ENCODE measurements around the gene SLC7A5.
"Not testable (repeated sequence)": the region's sequence is repeated elsewhere in the genome, so short reads cannot be mapped to it uniquely, and the experiment has no call there.

Gene SLC7A5

DNA sequence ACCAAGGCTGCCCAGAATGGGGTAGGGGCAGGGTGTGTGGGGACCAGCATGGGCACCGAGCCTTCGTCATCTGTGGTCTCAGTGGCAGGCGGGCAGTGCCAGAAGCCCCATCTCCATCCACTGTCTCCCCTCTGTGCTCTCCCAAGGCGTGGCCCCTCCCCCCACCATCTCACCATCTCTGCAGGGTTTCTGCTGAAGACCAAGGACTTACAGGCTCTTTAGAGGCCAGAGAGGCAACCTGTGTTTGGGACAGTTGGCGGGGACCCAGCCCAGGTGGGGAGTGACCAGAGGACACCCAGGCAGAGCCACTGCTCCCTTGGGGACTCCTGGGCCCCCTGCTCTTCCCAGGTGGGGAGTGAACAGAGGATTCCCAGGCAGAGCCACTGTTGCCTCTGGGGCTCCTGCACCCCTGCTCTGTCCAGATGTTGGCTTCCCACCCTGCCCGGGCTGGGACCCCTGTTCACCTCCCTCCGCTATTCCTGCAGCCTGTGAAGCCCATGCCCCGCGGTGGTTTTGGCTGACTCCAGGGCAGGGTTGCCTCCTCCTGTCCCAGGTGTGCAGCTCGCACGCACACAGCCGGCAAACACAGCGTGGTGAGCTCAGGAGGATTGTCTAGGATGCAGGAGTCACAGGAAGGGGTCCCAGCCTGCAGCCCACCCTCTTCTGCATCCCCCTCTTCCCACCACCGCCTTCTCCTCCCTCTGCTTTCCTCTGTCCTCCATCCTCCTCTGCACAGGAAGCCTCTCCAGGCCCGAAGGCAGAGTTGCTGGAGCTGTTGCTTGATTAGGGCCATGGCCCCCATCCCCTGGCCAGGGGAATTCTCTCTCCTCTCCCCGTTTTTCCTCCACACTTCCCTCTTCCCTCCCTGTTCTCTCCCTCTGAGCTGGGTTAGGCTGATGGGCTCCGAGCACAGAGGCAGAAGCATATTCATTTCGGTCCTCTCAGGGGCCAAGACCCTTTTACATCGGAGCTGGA, 45.0 kb downstream of the SLC7A5 start:
- DNase-seq (ENCODE audit: low read depth in 2 of 2, low spot score in 1 of 2): no peak

DNA sequence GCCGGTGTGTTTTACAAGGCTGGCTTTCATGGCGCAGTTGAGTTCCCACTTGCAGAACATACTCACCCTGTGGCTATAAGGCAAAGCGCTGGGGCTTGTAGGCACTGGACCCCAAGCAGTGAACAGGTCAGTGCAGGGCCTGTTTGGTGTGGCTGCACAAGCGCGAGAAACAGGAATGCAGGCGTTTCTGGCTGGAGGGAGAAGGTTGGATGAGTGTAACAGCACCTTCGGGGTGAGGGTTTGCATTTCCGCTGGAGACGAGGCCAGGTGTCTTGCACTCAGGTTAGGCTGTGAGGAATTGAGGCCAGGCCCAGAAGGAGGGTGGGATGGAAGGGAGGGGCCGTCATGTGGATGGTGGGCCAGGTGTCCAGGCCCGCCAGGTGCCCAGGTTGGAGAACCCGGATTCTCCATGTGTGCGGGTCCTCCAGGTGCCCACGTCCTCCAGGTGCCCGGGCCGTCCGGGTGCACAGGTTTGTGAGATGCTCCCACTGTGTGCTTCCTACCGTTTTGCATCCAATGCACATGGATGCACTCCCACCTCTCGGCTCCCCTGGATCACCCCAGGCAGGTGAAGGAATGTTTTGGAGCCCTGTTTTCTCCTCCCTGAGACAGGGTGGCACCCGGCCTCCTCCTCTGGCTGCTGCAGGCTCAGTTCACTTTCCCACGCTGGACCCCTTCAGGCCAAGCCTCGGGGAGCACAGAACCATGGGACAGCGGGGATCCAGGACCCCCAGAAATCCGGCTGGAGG, 46.0 kb downstream of the SLC7A5 start:
- no peak for DNase-seq (ENCODE audit: low read depth in 2 of 2, low spot score in 1 of 2)

DNA sequence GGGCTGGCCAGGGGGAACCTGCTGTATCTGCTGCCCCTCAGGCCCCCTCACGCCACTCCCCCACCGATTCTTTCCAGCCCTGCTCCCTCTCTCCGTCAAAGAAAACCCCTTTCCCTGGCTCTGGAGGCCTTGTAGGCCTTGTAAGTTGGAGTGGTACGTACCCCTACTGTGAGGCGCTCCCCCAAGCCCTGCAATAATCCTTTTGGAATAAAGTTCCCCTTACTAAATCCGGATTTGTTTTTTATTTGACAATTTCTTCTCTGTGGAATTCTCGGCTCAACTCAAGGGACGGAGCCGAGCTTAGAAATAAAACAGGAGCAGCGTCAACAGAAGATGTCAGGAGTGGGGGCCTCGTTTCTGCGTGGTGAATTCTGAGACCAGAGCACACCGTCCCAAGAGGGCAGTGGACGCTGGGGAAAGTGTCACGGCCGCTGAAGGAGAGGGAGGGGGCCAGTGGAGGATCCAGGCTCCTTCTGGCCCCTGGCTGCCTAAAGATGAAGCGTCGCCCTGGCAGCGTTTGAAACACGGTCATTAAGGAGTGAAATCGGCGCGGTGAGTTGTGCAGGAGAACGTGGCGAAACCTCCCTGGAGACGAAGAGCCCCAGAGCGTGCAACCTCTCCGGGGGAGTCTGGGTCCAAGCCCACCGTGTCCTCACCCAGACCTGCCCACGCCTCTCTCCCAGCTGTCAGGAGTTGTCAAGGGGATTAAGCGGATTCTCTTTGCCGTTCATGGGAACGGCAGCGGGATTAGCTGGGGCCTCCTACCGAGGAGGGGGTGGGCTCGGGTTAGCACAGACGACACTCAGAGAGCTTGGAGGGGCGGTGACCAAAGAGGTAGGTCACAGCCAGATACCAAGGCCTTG, 47.0 kb downstream of the SLC7A5 start:
- DNase-seq (ENCODE audit: low read depth in 2 of 2, low spot score in 1 of 2): no peak

DNA sequence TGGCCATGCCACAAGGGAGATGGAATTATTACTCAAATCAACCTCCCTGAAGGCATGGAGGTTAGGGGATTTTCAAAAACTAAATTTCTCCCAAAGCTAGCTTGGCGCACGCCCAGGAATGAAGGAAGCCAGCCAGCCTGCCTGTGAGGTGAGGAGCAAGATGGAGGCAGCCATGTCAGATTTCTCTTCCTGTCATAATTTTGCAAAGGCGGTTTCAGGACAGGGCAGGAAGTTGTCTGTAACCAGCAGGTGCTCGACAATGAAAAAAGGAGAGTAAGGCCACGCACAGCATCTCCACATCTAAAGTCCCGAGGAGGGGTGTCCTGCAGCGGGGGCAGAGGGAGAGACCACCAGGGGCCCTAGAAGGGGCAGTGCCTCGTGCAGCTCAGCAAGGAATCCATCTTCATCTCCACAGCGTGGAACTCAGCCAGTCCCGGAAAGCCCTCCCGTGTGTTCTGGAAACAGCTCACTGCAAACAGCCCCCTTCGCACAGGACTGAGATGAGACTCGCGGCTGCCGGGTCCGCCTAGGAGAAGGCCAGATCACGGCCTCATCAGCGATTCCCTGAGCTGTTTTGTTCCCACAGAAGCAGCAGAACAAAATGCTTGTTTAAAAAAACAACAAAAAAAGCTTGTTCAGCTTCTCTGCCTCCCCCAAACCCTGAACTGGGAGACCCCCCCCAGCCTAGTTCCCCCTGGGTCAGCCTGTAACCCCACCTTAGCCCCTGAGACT, 47.8 kb downstream of the SLC7A5 start:
- DNase-seq (ENCODE audit: low read depth in 2 of 2, low spot score in 1 of 2): no peak

DNA sequence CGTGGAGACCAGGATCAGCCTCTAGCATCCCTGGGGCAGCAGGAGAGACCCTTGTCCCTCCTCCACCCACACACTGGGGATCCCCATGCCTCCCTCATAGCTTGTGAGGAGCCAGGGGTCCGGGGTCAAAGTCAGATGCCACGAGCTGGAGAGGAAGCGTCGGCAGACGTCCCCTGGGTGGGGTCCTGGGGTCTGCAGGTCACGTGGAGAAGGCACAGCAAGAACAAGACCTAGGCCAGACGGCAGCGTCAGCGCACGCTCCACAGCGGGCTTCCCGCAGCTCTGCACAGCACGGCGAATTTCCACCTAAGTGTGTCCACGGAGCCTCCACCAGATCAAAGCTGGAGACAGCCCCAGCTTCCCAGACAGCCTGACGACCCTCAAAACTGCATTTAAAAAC, 49.3 kb downstream of the SLC7A5 start:
- no peak for DNase-seq (ENCODE audit: low read depth in 2 of 2, low spot score in 1 of 2)

DNA sequence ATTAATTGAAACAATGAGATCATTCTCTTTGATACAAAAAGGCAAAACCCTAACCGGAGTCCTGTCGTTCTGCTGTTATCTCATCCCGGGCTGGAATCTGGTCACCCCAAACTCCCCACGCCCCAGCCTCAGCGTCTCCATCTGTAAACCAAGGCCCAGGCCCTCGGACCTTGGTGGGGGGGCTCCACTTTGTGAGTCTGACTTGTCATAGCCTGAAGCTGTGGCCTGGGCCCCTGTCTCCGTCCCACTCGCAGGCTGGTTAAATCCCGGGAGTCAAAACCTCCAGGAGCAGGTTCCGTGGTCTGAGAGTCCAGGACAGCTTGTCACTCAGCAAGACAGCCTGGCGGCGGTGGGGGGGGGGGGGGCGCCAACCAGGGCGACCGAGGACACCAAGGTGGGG, 50.0 kb downstream of the SLC7A5 start:
- DNase-seq (ENCODE audit: low read depth in 2 of 2, low spot score in 1 of 2): no peak

DNA sequence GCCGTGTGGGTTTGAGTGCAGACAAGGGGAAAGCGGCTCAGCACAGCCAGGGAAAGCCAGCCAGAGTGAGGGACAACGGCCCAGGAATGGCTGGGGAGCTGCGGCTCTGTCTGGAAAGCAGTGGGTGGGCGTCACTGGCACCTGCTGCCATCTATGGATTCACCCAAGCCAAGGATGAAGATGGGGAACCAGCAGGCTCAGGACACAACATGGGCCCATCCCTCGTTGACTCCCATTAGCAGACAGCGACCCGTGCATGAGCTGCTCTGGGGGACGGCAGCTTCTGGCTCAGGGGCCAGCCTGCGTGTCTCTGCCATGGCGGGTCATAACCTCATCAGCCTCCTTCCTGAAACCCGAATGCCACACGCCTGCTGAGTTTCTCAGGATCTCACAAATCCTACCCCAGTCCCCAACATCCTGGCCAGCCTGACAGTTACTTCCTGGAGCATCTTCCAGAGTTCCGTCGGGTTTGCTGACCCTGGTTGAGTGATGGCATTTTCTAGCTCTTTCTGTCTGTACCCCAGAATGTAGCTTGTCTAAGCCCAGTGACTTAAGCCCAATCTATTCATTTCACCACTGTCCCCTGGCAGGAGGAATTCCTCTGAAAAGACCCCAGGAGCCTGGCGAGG, 50.7 kb downstream of the SLC7A5 start:
- no peak for DNase-seq (ENCODE audit: low read depth in 2 of 2, low spot score in 1 of 2)

DNA sequence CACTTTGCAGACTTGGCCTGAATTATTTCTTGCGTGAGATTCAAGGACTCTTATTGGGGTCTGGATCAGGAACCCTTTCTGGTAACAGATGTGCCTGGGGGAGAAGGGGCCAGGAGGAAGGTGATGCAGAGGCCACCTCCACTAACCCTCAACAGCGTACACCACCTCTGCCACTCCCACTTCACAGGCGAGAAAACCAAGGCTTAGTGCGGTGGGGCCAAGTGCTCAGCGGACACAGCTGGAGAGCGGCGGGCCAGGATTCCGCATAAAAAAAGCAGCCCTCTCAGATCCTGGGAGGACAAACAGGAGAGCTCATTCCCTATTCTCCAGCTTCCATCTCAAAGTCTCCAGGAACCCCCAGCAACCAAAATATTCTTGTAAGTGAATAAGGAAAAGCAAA, 51.4 kb downstream of the SLC7A5 start:
- no peak for DNase-seq (ENCODE audit: low read depth in 2 of 2, low spot score in 1 of 2)

DNA sequence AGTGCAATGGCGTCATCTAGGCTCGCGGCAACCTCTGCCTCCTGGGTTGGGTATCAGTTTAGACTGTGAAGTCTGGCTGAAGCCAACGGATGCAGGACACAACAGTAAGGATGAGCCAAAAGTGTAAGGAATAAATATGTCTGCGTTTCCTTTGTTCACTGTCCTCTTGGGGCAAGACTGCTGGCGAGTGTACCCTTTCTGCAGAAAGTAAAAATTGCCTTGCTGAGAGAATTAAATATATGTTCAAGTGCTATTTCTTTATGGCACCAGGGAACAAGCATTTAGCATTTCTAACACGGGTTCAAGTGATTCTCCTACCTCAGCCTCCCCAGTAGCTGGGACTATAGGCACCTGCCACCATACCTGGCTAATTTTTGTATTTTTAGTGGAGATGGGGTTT, 51.9 kb downstream of the SLC7A5 start:
- not testable (repeated sequence) for DNase-seq (ENCODE audit: low read depth in 2 of 2, low spot score in 1 of 2)

DNA sequence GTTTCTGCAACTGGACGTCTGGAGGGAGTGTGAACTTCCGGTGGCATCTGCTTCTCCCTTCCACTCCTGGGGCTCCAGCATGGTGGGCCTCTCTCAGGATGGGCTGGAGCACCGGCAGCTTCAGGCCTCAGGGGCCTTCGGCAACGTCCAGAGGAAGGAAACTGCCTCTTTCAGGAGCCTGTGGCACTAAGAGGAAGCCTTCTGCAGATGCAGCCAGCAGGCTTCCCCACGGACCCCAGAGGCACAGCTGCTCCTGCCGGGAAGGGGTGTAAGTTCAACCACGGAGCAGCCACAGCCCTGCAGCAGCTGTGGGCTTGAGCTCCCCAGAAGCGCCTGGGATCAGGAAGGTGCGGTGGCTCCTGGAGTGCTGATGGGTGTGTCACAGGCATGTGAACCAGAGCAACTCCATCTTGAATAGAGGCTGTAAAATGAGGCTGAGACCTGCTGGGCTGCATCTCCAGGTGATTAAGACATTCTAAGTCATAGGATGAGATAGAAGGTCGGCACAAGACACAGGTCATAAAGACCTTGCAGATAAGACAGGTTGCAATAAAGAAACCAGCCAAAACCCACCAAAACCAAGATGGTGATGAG, 52.7 kb downstream of the SLC7A5 start:
- no peak for DNase-seq (ENCODE audit: low read depth in 2 of 2, low spot score in 1 of 2)

DNA sequence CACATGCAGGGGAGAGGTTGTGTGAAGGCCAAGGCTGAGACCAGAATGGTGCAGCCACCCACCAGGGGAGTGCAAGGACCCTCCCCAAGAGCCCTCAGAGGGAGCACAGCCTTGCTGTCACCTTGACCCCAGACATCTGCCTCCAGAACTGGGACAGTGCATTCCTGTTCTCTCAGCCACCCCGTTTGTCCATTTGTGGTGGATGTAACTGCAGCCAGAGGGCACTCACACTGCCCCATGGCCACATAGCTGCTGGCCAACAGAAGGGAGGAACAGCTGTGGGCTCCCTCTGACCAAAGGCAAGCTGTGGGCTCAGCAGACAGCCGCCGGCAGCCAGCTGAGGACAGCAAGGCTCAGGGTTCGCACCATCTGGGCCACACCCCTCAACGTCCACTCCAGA, 53.7 kb downstream of the SLC7A5 start:
- no peak for DNase-seq (ENCODE audit: low read depth in 2 of 2, low spot score in 1 of 2)

DNA sequence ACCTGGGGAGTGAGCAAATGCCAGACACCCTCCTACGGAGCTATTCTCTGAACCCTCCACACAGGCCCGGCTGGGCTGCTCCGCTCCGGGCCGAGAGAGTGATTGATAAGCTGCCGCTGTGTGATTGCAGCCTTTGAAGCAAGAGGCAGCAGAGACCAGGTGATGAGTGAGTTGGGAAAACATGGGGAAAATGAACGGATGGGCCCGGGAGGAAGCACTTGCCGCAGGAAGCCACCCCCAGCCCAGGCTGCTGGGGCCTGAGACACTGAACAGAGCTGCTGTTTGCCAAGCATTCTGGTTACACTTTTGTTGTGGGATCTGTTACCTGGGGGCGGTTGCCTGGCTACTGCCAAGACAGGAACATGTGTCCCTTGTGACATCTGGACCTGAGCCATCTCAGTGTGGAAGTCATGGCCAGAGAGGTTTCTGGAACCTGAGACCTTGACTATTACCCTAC, 57.1 kb downstream of the SLC7A5 start:
- no peak for DNase-seq (ENCODE audit: low read depth in 2 of 2, low spot score in 1 of 2)

DNA sequence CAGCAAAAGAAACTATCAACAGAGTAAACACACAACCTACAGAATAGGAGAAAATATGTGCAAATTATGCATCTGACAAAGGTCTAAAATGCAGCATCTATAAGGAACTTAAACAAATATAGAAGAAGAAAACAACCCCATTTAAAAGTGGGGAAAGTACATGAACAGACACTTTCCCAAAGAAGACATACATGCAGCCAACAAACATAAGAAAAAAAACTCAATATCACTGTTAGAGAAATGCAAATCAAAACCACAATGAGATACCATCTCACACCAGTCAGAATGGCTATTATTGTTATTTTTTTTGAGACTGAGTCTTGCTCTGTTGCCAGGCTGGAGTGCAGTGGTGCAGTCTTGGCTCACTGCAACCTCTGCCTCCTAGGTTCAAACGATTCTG, 57.9 kb downstream of the SLC7A5 start:
- DNase-seq (ENCODE audit: low read depth in 2 of 2, low spot score in 1 of 2): not testable (repeated sequence)

DNA sequence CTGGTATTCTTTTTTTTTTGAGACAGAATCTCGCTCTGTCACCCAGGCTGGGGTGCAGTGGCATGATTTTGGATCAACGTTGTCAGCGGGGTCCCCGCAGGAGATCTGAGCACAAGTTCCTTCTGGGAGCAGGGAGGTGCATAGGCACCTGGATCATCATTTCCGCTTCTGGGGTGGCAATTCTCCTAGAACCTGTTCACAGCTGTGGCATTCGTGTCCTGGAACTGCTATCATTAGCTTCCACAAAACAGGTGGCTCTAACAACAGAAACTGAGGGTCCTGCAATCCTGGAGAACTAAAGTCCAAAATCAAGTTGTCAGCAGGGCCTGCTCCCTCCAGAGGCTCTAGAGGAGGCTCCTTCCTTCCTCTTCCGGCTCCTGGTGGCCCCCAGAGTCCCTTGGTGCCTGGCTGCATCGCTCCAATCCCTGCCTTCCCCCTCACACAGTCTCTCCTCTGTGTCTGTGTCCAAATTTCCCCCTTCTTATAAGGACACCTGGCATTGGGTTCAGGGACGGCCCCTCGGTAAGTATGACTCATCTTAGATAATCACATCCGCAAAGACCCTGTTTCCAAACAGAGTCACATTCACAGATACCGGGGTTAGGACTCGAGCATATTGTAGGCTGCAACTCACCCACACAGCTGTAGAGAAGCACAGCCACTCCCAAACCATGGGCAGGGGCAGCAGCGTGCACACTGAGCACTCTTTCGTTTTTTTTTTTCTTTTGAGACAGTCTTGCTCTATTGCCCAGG, 60.0 kb downstream of the SLC7A5 start:
- no peak for DNase-seq (ENCODE audit: low read depth in 2 of 2, low spot score in 1 of 2)

DNA sequence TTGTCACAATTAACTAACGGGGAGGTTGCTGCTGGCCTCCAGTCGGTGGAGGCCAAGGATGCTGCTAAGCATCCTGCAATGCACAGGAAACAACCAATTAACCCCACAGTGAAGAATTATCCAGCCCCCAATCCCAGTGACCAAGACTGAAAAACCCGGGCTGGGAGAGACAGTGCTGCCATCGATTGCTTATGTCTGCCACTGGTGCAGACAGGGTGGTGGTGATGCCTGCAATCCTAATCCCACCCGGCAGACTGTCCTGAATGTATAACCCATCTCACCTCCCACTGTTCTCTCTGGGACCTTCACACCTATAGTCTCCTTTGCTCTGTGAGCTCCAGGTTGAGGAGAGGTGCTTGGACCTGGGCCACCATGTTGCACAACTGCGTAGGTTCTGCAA, 61.2 kb downstream of the SLC7A5 start:
- no peak for DNase-seq (ENCODE audit: low read depth in 2 of 2, low spot score in 1 of 2)

DNA sequence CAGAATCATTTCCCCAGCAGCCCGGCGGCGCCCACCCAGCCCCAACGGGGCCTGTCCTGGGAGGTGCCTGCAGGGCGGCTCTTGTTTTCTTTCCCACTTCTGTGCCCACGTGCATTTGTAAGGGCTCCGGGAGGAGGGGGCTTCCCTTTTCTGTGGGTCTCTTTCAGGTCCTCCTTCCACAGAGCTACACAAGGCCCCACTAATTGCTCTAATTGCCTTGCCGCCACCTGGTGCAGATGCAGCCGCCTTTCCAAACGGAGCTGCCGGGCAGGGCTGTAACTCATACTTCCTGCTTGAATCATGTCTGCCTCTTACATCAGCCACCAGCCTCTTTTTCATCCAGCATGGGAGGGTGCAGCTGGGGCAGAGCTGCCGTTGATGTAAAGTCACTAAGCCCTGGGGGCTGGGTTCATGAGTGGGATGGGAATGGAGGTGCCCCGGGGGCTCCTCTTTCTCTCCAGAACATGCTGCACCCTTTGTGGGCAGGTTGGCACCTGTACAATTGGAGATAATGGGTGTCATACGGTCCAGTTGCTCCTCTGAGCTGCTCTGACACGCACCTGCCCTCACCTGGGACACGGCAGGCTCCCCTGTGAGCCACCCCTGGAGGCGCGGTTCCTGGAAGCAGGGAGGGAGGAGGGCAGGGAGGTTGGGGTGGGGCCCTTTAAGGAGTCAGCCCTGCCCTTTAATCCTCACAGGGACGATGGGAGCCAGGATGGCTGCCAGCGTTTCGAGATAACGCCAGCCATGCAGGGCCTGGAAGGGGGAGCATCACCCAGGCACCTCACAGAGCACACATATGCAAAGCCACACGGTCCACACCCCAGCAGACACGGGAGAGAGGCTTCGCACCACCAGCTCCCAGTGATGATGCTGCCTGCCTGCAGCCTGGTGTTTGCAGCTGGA, 62.4 kb downstream of the SLC7A5 start:
- peak in 1 of 2 donors; percentile 11 for DNase-seq (ENCODE audit: low read depth in 2 of 2, low spot score in 1 of 2)

DNA sequence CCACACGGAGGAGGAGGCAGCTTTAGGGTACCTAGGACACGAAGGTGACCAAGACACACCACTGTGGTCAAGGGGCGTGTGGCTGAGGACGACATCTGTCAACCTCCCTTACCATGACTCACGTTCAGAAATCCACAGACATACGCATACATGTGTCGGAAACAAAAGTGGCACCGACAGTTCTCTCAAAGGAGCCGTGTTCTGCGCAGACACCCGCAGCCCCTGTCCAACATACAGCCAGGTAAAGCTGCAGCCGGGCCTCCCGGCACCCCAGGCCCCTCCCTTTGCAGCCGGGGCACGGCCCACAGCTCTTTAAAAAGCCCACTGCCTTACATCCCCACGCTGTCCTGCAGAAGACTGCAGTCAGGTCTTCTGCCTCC, 63.1 kb downstream of the SLC7A5 start:
- no peak for DNase-seq (ENCODE audit: low read depth in 2 of 2, low spot score in 1 of 2)

DNA sequence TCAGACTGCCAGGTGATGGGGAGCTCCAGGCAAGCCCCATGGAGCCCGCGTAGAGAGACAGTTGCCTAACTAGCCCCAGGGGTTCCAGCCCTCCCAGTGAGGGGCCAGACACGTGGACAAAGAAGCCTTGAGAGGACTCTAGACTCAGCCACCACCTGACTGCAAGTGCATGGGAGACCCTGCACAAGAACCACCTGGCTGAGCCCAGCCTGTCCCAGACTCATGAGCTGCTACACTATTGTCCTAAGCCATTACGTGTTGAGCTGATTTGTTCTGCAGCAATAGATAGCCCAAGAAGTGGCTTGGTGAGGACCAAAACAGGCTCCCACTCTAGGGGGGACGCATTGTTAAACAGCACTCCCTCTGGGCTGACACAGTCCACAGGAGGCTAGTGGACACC, 65.9 kb downstream of the SLC7A5 start:
- no peak for DNase-seq (ENCODE audit: low read depth in 2 of 2, low spot score in 1 of 2)

Measured in stimulated activated CD8-positive, alpha-beta memory T cell treated with anti-CD3 and anti-CD28 coated beads, Interleukin-4, amount 100 ng/mL, for 1 hour (primary cell).